ENCODE data around the gene LYAR. TPM values are rescaled to one million over a fixed set of nuclear protein-coding genes. Genes with fewer than 3 reads are reported as not detected.
A peak's percentile ranks its signal among the peaks of the same experiment; 100 is the strongest.

LYAR gene
- polyA plus RNA-seq, 3 donors = 12.9 to 22.6 (median 14.9) TPM

- Mint-ChIP-seq H3K4me3 (no peak overlapping the region), H3K9me3 (peaks cover 0 to 4% (median 0%) of the 10 kb centered on the region in 7 donors), H3K27me3 (ENCODE audit: low read depth in 3 of 3) (peaks cover 0 to 2% (median 0%) of the 10 kb centered on the region in 3 donors), H3K36me3 (peaks cover 43 to 44% of the 10 kb centered on the region in 2 donors), H3K27ac (peak overlapping the region in 2 of 7 donors; percentile 4 to 27), H3K4me1 (peaks cover 6% of the 10 kb centered on the region)
- H3K79me2 ChIP-seq (ENCODE audit: insufficient read depth, low read length) = peaks cover 44% of the 10 kb centered on the region
- H3K4me3 ChIP-seq (replicated peaks in 1 of 3; ENCODE audit: low read depth in 2 of 3, low read length in 3 of 3) = no peak overlapping the region
- no peak overlapping the region for H2AFZ ChIP-seq (ENCODE audit: insufficient read depth, low read depth, low read length, poor library complexity, severe bottlenecking)
- no peaks in the 10 kb centered on the region for H3K27me3 ChIP-seq (ENCODE audit: control insufficient read depth in 2 of 2, insufficient read depth in 2 of 2, low read length in 2 of 2)
- H3K9ac ChIP-seq (ENCODE audit: insufficient read depth, low read length, poor library complexity, severe bottlenecking) = no peak overlapping the region
- TF ChIP-seq CTCF (IDR thresholded peaks at IDR 0.05) = no peak
- no peak overlapping the region for H3K27ac ChIP-seq (ENCODE audit: low read depth in 1 of 2, low read length in 2 of 2)
- intact Hi-C loops (cut with micrococcal nuclease) = no loop called here
- no peak for DNase-seq
- no peak overlapping the region for H3K4me2 ChIP-seq (replicated peaks; ENCODE audit: extremely low read depth, low read length, poor library complexity, severe bottlenecking)
- H3K9me3 ChIP-seq (replicated peaks in 1 of 2; ENCODE audit: control insufficient read depth in 1 of 2, insufficient read depth in 1 of 2, low read length in 2 of 2) = no peaks in the 10 kb centered on the region
- H3K36me3 ChIP-seq (replicated peaks in 1 of 2; ENCODE audit: control insufficient read depth in 1 of 2, insufficient read depth in 2 of 2, low read length in 2 of 2) = peaks cover 10 to 50% of the 10 kb centered on the region in 2 donors
- 100% methylated on average over 5 of the region's 5 CpGs for WGBS (ENCODE audit: insufficient coverage)
- peaks cover 25% of the 10 kb centered on the region for H4K20me1 ChIP-seq (ENCODE audit: insufficient read depth, low read length)
- peaks cover 0 to under 1% of the 10 kb centered on the region in 2 donors for H3K4me1 ChIP-seq (ENCODE audit: control insufficient read depth in 1 of 2, insufficient read depth in 2 of 2, low read length in 2 of 2)
Measured at GRCh38 chr4:4296283-4296846, 6.4 kb upstream of the LYAR start.

DNA sequence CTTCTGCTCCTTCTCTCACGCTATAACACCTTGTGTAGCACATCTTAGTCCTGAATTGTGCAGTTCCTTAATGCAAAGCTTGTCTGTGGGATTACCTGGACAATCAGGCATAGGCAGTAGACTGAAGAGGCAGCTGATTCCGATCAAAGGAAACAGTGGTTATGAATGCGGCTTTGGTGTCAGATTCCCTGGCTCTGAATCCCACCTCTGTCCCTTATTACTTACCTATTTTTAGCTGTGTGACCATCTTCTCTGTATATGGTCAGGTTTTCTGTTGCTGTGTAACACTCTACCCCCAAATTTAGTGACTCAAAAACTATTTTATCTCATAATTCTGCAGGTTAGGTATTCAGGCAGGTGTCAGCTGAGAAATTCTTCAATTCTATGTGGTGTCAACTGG lies 3.3 kb upstream of the LYAR start:
- Histone ChIP-seq H4K20me1 (ENCODE audit: insufficient read depth, low read length) (peaks cover 23% of the 10 kb centered on the region), H3K27ac (ENCODE audit: low read depth in 1 of 2, low read length in 2 of 2) (no peak overlapping the region), H3K27me3 (ENCODE audit: control insufficient read depth in 2 of 2, insufficient read depth in 2 of 2, low read length in 2 of 2) (no peaks in the 10 kb centered on the region), H3K36me3 (replicated peaks in 1 of 2; ENCODE audit: control insufficient read depth in 1 of 2, insufficient read depth in 2 of 2, low read length in 2 of 2) (peaks cover 4 to 22% of the 10 kb centered on the region in 2 donors), H3K4me3 (replicated peaks in 1 of 3; ENCODE audit: low read depth in 2 of 3, low read length in 3 of 3) (no peak overlapping the region), H3K4me2 (replicated peaks; ENCODE audit: extremely low read depth, low read length, poor library complexity, severe bottlenecking) (no peak overlapping the region), H3K9me3 (replicated peaks in 1 of 2; ENCODE audit: control insufficient read depth in 1 of 2, insufficient read depth in 1 of 2, low read length in 2 of 2) (no peaks in the 10 kb centered on the region), H3K4me1 (ENCODE audit: control insufficient read depth in 1 of 2, insufficient read depth in 2 of 2, low read length in 2 of 2) (peaks cover 21 to 27% of the 10 kb centered on the region in 2 donors), H3K79me2 (ENCODE audit: insufficient read depth, low read length) (peaks cover 72% of the 10 kb centered on the region), H3K9ac (ENCODE audit: insufficient read depth, low read length, poor library complexity, severe bottlenecking) (no peak overlapping the region), H2AFZ (ENCODE audit: insufficient read depth, low read depth, low read length, poor library complexity, severe bottlenecking) (no peak overlapping the region)
- H3K36me3 Mint-ChIP-seq = peaks cover 23 to 26% of the 10 kb centered on the region in 2 donors
- H3K4me3 Mint-ChIP-seq = no peak overlapping the region
- H3K9me3 Mint-ChIP-seq = peaks cover 0 to 4% (median 0%) of the 10 kb centered on the region in 7 donors
- intact Hi-C loops (cut with micrococcal nuclease) = loop anchor here in 1 of 2 donors (5.0 kb wide), 1 partner anchor 46 kb away; the partner anchor contains the start of gene TMEM128
- TF ChIP-seq CTCF (IDR thresholded peaks at IDR 0.05) = no peak
- DNase-seq = no peak
- H3K4me1 Mint-ChIP-seq = peaks cover 26% of the 10 kb centered on the region
- 100% methylated on average over 1 of the region's 3 CpGs for WGBS (ENCODE audit: insufficient coverage)
- no peak overlapping the region for H3K27ac Mint-ChIP-seq
- H3K27me3 Mint-ChIP-seq (ENCODE audit: low read depth in 3 of 3) = peaks cover 0 to 2% (median 0%) of the 10 kb centered on the region in 3 donors

All from CD14-positive monocyte (primary cell).